ENCODE results near the gene MBLAC2.

The MBLAC2 gene

DNA sequence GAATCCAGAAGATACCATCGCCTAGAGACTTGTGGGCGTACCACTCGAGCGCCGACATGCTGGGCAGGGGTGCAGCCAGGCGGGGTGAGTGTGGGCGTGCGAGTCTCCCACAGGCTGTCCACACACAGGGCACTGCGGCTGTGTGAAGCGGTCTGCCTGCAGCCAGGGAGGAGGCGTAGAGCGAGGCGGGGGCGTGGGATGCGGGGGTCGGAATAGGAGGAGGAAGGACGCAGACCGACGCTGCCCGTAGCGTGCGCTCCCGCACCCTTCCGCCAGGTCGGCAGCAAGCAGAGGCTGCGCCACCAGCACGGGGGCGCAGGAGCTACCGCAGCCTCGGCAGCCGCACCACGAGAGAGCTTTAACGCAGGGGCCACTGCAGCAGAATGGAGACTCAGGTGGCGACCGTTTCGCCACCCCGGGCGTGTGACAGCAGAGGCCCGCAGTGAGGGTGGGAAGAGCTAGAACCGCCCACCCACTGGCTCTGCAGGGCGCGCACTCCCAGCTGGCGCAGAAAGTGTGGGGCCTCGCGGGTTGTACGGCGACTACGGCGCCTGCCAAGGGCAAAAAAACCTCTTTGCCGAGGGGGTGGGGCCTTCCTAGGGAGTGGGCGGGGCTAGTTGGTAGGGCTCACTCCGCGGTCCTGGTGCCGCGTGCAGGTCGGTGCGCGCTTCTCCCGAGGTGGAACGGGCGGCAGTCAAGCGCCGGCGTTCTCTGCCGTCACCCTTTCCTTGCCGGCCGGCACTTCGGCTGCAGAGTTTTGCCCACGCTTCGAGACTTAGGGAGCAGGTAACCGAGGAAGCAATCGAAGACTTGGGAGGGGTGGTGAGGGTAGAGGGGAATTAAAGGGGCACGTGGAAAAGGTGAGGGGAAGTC is at the start of gene MBLAC2, which contains the start of gene POLR3G:
MBLAC2 (minus strand) TSS at position 537 of the 873 bp plus-strand sequence; CDS start at position 58, 479 bp downstream.
POLR3G (plus strand) TSS at position 630 of the 873 bp plus-strand sequence. CDS start 10,704 bp downstream, outside the sequence.
- peak; percentile 96 for DNase-seq

GRCh38 chr5:90519081-90519480 is 44.5 kb upstream of the MBLAC2 start:
- no peak for DNase-seq

DNA sequence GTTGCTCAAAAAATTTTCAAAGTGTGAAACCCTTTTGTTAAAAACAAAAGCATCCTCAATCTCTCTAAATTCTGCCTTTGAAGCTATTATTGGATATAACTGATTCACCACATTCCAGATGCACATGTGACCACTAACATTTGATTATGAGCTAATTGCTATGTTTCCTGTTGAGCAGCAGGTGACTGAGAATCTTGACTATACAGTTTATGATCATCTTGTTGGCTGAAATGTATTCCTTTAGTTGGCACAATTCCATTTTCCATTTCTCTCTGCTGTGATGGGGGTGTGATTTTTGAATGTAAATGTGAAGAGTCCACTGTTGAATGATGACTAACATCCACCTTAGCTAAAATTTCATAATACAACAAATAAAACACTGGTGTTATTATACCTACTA is 44.1 kb upstream of the MBLAC2 start:
- peak; percentile 84 for DNase-seq

DNA sequence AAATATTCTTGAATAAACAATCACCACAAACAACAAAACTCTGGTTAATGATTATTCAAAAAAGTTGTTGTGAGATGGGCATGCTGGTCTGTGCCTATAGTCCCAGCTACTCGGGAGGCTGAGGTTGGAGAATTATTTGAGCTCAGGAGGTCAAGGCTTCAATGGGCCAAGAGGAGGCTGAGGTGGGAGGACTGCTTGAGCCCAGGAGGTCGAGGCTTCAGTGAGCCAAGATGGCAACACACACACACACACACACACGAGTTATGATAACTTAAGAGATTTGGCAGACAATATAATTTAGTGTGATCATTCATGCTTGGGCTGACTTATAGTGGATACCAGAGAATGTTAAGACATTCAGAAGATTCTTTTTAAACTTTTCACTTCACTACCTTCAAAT is 39.9 kb upstream of the MBLAC2 start:
- DNase-seq = no peak

DNA sequence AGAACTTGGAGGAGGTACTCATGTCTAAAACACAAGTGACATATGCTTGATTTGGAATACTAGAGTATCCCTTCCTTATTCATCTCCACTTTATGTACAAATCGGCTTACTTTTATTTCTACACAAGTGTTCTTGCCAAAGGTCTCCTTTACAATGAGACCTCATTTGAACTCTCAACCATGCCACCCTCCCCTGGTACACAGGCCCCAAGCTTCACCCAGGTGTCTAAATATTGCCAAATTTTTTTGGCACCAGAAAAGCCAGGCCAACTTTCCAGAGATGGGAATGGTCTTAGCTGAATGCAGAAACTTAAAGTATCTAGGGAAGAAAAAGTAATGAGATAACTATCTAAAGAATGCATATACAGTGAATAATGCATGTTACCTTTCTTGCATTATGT is 35.9 kb upstream of the MBLAC2 start:
- no peak for DNase-seq

DNA sequence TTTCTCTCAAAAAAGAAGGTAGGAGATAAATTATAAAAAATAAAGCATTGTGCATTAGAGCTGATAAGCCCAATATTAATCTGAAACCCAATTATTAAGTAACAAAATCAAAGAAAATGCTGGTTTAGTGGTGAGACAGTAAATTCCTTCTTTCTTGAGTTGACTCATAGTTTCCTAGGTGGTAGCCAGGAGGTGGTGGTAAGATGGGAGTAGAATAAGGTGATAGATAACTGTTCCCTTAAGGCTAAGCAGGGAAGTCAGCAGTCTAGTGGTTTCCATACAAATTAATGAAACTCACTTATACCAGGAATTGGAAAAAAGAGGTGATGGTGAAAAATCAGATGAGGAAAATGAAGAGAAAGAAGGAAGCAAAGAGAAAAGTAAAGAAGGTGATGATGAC is 31.6 kb upstream of the MBLAC2 start:
- DNase-seq = no peak

DNA sequence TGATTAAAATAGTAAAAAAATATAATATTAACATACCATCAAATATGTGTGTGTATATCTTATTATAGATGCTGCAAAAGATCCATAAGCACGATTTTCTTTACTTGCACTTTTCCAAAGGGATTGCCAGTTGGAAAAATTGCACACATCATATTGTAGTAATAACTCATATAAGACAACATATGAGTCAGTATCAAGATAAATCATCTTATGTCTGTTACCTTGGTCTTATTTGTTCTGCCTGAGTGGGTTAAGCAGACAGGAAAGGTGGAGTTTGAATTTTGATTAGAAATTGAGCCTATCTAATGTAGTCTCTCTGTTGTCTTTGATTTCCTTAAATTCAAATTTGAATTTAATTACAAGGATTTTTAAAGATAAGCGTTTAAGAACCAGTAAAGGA is 30.2 kb upstream of the MBLAC2 start:
- DNase-seq = no peak

DNA sequence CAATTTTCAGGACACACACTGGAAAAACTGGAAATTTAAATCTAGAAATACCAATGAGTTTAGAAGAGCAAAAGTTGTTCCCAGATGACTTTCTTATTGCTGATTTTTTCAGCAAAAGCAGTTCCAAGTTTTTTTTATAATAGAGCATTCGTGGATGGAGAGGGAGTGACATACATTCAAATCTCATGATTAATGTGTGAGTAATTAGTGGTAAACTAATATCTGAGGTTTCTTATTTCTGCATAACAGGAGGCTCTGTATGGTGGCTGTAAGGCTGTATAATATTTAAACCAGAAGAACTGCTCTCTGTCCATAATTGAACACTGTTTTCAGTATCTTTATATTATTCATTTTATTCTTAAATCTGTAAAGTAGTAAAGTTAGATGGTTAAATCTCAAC is 29.0 kb upstream of the MBLAC2 start:
- no peak for DNase-seq

GRCh38 chr5:90495146-90495545 is 20.6 kb upstream of the MBLAC2 start:
- no peak for DNase-seq

- no peak for DNase-seq
Observed at GRCh38 chr5:90494043-90494442, 19.5 kb upstream of the MBLAC2 start.

DNA sequence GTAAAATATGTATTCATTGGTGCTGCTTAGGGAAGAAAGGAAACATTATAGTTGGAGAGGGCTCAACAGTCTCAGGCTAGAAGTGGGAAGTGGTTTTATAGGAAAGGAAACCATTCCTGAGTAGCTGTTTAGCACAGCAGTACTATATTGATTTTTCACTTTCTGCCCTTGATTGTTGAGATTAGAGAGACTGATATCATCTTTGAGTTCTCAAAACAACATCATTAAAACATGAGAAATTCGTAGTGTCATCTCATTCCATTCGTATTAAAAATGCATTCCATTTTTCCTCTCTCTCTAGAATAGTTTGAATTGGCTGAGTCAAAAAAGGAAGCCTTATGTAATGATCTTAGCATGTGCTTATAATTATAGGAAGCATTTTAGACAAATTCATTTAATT is 14.2 kb upstream of the MBLAC2 start:
- no peak for DNase-seq

DNA sequence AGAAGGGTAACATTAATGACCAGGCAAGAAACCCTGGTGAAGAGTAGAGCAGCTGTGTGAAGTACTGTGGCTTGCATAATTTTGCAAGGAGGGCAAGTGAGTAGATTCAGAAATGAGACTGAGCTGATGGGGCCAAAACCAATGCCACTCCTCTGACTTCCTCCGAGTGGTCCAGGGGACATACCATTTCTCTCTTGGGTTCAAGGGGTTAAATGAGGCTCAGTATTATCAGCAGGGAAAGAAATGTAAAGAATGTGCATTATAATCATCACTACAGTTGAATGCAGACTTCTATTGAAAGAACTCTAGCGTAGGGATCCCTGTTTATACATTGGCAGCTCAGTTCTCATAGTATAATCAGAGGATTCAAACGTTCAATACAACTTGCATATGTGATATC is 10.0 kb upstream of the MBLAC2 start:
- DNase-seq = no peak

DNA sequence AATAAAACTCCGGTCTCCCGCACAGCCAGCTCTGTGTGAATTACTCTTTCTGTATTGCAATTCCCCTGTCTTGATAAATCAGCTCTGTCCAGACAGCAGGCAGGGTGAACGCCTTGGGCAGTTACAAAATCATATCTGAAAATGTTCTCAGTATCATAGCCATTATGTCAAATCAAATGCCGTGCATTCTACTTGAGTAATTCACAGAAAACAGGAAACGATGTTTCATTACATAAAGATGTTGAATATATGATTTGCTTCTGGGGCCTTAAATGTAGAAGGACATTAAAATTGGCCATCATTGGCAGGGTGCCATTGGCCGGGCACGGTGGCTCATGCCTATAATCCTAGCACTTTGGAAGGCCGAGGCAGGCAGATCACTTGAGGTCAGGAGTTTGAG is 8.6 kb upstream of the MBLAC2 start:
- DNase-seq = no peak

DNA sequence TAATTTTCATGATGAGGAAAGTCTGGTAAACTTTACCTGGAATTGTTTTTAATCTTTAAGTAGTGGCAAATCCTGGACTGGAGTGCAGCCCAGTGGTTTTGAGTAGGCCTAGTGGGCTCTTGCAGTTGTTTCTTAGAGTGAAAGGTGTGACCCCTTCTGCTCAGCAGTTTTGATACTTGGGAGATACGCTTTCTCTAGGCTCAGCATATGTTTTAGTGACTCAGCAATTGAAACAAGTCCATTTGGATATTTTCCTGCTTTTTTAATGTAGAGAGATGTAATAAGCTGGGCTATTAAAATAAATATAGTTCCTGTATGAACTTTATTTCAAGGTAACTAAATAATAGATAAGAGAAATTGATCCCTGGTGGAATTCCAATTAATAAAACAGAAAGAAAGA is 6.1 kb upstream of the MBLAC2 start:
- DNase-seq = no peak

DNA sequence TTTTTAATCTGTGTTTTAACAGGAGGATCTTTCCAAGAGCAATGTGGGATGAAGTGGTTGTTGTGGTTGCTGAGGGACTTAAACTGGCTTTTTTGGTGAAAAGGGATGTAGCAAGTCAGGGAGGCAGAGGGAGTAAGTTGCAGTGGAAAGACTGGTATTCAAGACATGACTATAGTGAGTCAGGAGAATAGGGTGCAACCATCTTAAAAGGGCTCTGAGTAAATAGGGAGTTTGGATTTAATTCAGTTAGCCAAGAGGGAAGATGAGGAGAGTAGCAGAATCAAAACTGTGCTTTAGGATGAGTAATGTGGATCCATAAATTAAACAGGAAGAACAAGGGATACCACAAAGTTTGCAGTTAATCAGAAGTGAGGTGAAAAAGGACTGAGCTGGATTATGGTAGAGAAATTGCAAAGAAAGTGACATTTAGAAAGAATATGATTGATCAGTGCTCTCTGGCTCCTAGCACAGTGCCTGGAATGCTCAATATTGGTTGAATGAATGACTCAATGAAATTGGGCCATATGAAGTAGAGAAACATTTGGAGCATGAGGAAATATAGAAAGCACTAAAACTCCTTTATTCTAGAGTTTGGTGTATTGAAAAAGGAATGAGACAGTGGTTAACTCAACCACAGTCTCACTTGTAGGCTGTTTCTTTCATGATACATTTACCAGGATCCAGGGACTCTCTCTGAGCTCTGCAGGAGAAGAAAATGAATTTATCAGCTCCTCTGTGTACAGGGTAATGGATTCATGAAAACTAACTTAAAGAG is 5.2 kb upstream of the MBLAC2 start:
- DNase-seq = no peak

DNA sequence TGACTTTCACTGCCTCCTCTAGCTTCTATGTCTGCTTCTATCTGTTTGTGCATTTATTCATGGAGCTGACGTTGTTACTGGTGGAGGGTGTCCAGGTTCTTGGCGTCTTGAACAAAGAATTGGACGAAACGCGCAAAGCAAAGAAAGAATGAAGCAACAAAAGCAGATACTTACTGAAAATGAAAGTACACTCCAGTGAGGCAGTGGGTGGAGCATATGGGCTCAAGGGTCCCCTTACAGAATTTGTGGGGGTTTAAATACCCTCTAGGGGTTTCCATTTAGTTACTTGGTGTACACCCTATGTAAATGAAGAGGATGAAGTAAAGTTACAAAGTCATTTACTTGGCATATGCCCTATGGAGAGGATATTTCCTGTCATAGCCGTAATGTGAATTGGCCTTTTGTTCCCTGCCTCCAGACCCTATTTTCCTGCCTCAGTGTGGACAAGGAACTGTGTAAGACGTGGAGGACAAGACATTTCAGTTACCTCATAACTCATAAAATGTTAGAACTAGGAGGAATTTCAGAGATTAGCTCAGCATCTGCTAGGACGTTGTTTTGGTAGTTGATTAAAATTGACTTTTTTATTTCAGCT is 3.1 kb upstream of the MBLAC2 start:
- no peak for DNase-seq

- no peak for DNase-seq
Observed at GRCh38 chr5:90477073-90477472, 2.5 kb upstream of the MBLAC2 start.

DNA sequence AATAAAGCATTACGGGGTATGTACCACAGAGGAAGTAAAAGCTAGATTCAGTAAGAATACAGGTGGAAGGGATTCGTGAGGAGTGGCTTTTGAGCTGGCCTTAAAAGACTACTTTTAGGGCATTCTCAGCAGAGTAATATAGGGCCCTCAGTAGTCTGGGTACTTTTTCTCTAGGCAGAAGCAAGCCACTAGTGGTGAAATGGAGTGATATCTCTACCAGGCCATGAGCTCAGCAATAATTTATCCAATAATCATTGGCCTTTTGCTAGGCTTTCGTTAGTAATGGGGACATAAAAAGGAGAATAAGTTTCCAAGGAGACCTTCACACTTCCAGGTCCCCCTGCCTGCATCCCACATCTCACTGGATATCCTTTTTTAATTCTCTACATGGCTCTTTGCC is 1.8 kb upstream of the MBLAC2 start:
- DNase-seq = no peak

DNA sequence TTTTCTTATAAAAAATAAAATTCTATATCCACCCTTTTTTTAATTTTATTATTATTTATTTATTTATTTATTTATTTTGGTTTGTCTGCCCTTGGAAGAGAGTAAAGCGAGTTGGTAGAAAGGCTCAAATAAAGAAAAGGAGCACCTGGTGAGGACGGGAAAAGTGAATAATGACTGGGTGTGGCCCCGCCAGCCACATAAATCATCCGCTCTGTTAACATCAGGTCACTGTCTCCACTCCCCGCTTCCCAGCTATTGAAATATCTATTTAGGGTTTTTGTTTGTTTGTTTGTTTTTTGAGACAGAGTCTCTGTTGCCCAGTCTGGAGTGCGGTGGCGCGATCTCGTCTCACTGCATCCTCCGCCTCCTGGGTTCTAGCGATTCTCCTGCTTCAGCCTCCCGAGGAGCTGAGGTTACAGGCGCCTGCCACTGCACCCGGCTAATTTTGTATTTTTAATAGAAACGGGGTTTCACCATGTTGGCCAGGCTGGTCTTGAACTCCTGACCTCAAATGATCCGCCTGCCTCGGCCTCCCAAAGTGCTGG is 937 bp upstream of the MBLAC2 start:
- DNase-seq = no peak

DNA sequence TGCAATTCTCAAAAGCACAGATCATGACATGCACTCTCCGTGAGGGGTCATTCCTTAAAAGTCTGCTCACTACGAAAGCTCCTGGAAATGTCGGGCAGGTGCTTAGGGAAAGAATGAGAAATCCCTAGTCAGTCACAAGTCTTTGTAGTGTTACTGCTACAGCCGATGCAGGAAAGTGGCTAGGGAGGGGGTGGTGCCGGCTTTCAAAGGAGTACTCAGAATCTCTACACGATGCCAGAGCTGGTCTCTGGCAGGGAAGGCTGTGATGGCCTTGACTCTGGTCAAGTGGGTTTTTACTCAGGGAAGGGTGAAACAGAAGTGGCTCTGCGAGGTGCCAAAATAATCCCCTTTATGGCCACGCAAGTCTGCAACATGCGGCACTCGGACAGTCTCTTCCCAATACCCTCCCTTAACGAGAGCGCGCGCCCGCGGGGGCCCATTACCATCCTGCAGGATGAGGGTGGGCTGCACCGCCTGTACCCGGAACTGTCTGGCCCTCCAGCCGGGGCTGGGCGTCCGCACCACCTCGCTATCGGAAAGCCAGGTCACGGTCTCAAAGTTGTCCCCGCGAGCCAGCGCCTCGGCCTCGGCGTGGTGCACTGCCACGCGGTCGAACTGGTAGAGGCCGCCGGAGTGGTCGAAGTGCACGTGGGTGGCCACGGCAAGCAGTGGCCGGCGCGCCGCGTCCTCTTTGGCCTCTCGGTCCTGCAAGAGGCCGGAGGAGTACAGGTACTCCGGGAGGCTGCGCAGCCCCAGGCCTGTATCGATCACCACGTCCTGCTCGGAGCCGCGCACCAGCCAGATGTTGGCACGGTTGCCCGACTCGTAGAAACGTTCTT is 956 bp downstream of the MBLAC2 start:
- DNase-seq = peak; percentile 10

GRCh38 chr5:90472783-90473395 is 1.7 kb downstream of the MBLAC2 start:
- DNase-seq = no peak

GRCh38 chr5:90461288-90461687 is 13.3 kb downstream of the MBLAC2 start:
- DNase-seq = no peak

Measured in COR-L47 (cell line).